AG08395 (cell line): ENCODE results near the gene LHFPL6.

Source experiments
- DNase-seq: peaks from one replicate; pipeline ENCODE4 v3.0.0; 2012; ENCODE audit warnings: mixed read lengths, low spot score

The LHFPL6 gene

DNA sequence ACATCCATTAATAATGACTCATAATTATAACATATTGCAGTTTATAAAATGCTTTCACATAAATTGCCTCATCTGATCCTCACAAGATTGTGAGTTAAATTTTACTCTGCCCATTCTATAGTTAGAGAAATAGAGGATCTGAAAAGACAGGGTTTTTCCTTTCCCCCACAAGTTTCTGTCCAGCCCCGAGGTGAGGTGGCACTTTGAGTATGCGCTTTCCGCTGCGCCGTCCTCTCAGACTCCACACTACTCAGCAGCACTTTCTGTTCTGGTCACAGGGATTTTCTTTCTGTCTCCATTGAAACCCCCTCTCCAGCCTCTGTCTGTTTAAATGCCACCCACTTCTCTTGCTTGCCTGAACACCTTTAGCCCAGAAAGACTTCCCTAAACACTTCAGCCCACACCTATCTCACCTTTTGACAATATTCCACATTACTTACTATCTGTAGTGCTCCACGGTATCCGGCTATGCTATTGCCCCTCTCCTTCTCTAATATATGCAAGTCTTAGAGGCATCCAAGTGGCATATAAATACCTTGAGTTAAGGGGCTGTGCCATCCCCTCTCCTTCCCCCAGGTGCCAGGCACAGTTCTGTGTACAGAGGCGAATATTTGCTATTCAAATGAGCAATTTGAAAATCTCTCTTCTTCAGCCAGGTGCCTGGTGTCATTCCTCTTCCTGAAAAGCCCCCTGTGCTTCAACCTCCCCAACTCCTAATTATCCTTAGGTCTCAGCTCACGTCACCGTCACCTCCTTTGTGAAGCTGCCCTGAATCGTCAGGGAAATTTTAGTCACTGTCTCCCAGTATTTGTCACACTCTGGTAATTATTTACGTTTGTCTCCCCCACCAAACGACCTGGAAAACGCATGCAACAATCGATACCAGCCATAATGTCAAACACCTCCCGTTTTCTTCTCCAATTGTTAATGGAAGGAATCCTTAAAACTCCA, 296.1 kb downstream of the LHFPL6 start:
- DNase-seq, result no peak

GRCh38 chr13:39302820-39303219, 300.2 kb downstream of the LHFPL6 start:
- DNase-seq, result no peak

DNA sequence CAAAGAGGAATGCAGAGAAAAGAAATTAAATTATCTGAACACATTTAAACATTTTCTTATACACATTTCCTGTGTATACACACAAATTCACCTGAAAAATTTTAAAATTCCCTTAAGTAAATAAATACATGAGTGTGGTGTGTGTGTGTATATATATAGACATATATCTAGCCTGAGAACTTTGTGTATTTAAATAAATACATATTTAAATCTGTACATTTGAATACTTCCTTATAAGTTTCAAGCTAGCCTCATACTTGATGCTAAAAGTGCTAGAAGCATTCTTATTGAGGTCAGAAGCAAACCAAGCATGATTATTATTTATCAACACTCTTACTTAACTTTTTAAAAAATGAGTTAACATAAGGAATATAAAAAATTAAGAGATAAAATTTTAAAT, 304.0 kb downstream of the LHFPL6 start:
- no peak for DNase-seq

DNA sequence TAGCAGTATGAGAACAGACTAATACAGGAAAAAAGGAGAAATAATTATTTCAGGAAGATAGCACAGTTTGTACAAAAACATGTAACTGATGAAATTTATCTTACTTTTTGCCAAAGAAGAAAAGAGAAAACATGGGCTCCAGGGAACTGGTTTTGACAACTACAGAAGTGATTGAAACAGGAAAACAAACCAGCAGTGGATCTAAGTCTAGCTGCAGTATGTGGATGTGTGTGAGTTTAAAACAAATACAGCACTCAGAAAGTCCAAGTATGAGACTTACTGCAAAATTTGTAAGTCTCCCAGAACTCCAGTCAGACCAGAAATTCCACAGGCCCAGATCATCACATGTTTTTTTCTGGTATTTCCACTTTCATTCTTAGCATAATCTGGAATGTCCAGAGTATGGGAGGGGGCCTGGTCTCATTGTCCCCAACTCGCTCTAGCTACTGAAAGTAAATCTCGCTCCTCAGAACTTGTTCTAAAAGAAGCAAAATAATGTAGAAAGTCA, 305.3 kb downstream of the LHFPL6 start:
- DNase-seq, result no peak

GRCh38 chr13:39297023-39297422, 306.0 kb downstream of the LHFPL6 start:
- DNase-seq, result no peak

DNA sequence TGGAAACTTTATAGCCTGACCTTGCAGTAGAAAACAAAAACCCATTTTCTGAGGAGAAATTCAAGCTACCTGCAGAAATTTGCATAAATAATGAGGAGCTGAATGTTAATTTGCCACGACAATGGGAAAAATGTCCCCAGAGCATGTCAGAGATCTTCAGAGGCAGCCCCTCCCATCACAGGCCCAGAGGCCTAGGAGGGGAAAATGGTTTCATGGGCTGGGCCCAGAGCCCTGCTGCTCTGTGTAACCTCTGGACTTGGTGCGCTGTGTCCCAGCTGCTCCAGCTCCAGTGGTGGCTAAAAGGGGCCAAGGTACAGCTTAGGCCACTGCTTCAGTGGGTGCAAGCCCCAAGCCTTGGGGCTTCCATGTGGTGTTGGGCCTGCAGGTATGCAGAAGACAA, 306.8 kb downstream of the LHFPL6 start:
- no peak for DNase-seq
